WI38 (cell line): ENCODE data around the gene VGF.

ENCODE experiments used
- H3K4me3 ChIP-seq: 2 replicates; pipeline ENCODE4 v1.5.1; 2011; ENCODE audit warnings: low read depth, mild to moderate bottlenecking, control low read depth, low read length
- TF ChIP-seq, protein P1 (sequence below): IDR thresholded peaks from 2 replicates; pipeline ENCODE4 v1.5.1; 2012; ENCODE audit warnings: low read depth, mild to moderate bottlenecking, control low read depth, low read length

Gene VGF

GRCh38 chr7:101163279-101164070 lies 1.9 kb downstream of the VGF start:
- H3K4me3 ChIP-seq = peak overlapping the region; percentile 46
- TF ChIP-seq, protein P1, sequence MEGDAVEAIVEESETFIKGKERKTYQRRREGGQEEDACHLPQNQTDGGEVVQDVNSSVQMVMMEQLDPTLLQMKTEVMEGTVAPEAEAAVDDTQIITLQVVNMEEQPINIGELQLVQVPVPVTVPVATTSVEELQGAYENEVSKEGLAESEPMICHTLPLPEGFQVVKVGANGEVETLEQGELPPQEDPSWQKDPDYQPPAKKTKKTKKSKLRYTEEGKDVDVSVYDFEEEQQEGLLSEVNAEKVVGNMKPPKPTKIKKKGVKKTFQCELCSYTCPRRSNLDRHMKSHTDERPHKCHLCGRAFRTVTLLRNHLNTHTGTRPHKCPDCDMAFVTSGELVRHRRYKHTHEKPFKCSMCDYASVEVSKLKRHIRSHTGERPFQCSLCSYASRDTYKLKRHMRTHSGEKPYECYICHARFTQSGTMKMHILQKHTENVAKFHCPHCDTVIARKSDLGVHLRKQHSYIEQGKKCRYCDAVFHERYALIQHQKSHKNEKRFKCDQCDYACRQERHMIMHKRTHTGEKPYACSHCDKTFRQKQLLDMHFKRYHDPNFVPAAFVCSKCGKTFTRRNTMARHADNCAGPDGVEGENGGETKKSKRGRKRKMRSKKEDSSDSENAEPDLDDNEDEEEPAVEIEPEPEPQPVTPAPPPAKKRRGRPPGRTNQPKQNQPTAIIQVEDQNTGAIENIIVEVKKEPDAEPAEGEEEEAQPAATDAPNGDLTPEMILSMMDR = no peak

- TF ChIP-seq, protein P1 = no peak
These were observed 2.7 kb downstream of the VGF start for GRCh38 chr7:101162551-101163278.

DNA sequence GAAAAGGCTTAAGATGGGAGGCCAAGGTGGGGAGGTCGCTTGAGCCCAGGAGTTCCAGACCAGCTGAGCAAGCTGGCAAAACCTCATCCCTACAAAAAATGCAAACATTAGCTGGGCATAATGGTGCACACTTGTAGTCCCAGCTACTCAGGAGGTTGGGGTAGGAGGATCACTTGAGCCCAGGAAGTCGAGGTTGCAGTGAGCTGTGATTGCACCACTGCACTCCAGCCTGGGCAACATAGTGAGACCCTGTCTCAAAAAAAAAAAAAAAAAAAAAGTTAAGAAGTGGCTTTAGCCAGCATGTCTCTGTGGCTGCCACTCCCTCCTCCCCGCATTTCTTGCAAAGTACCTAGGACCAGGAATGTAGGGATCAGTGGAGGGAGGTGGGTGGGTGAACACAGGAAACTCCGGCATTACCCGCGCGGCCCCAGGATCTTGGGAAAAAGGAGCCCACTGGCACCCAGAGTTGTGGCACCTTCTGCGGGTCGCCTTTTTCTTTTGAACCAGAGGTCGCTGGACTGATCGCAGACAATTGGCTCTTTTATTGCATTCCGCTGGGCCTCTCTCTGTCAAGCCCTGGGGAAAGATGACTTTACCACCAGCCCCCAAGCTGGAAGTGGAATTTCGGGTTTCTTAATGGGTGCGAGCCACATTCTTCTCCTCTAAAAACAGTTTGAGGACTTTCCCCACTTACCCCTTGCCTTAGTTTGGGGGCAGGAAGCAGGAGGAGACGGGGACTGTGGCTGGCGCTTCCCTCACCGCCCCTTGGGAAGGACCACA lies 3.5 kb downstream of the VGF start:
- TF ChIP-seq, protein P1 = no peak
- no peak overlapping the region for H3K4me3 ChIP-seq

More at GRCh38 chr7:101162551-101163278, 2.7 kb downstream of the VGF start:
- H3K4me3 ChIP-seq = 0 out of 2 replicates have a peak overlapping the region, but pooled peaks have one; percentile 20

DNA sequence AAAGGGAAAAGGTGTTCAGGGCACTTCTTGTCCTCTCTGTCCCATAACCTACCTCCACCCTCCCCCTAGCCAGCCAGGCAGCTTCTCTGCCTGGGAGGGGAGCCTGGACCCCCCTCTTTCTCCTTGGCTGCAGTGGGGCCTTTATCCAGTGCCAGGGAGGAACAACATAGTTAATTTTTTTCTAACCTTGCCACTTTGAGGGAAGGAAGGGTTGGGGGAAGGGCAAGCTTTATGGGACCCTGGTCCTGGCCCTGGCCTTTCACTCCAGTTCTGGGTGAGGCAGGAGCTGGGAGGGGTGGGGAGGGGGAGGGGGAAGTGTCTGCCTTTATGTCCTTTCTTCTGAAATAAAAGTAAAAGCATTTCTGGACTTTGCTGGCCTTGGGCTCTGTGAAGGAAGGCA lies 4.5 kb downstream of the VGF start:
- TF ChIP-seq, protein P1 = no peak
- H3K4me3 ChIP-seq = no peak overlapping the region

DNA sequence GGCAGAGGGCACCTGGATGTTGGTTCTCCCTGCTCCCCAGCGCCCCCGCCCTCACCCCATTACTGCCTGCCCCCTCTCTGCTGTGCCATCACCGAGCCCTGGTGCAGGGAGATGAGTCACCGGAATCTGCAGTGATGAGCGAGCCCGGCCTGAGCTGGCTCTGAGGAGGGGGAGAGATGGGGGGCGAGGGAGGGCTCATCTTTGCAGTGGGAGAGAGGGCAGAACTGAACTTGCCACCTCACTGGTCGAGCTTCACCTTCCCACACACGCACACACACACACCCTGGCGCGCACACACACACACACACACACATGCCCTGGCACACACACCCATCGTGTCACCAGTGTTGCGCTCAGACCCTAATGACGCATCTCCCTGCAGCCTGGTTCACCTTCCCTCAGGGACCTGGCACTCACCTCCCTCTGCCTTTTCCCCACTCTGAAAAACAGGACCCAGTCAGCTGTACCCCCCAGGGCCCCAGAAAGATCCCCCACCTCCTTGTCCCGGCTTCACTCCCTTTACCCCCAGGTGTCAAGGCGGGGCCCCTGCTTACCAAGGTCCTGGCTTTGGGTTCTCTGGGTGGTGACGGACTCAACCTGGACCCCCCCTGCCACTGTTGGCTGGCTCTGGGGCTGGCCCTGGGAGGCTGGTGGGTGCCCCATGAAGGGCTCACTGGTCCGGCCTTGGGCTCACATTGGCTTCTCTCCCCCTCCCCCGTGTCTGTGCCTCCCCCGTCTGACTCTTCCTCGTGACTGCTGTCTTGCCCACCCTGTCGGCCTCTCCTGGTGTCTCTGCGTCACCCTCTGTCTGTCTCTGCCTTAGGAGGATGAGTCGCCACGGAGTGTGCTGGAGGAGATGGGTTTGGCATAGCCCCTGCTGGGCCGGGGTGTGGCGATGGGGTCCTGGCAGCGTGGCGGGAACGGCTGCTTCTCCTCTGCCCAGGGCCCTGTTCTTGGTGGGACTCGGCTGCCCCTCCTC lies 5.4 kb downstream of the VGF start:
- TF ChIP-seq, protein P1 = no peak
- no peak overlapping the region for H3K4me3 ChIP-seq

DNA sequence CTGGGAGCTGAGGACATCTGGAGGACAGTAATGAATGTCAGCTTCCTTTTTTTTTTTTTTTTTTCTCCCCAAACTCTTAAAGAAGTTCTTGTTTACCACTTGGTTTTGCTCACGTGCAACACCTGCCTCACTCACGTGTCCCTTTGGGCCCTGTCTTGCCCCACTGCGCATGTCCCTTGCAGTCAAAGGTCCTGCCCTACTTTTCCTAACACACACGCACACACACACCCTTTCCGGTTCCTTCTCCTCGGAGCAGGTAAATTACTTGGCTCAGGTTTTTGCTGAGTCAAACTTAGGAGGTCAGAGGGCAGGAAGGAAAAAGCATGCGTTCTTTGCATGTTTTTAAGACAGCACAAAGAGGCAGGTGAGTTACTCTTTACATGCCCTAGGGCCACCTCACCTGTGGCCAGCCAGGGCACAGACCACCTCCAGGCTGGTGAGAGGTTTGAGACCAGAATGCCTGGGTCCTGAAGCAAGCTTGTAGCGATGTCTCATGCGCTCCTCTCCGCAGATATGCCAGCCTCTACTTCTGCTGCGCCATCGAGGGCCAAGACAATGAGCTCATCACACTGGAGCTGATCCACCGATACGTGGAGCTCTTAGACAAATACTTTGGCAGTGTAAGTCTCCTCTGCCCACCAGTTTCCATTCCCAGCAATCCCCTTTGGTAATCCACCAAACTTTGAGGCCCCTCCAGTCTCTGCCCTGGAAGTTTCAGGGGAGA lies 8.3 kb downstream of the VGF start:
- TF ChIP-seq, protein P1 = no peak
- no peak overlapping the region for H3K4me3 ChIP-seq
